ENCODE results near the gene KCTD1.

DNA sequence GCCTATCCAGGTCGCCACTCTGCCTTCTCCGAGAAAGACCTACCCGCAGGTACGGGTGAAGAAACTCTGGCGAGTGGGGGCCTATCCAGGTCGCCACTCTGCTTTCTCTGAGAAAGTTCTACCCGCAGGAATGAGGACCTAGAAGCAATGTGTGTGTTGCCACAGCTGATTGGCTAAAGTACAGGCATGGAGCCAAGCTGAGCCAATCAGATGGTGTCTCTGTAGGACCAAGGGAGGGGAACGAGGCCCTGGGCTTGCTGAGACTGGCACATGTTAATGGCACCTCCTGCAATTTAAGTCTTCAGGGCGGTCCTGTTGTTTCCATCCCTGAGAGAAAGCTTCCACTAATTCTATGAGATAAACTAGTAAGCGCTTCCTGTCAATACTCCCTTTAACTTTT is 82.3 kb downstream of the KCTD1 start:
- no peak for TF ChIP-seq POLR2A (IDR thresholded peaks at IDR 0.05)
- TF ChIP-seq CTCF (IDR thresholded peaks at IDR 0.05): no peak

Data from lower leg skin (tissue), 3 donors.